Activated T-helper 1 cell treated with anti-CD3 and anti-CD28 coated beads, Interleukin-12 subunit alpha, Interleukin-12 subunit beta, Interleukin-2, Interleukin-4 antibody, amounts not matched to agents 30 ng/mL and 10 ng/mL and 1 ng/mL, durations not matched to agents 14 hours and 24 hours and 36 hours (primary cell): ENCODE results near the gene ETFB. TPM values are rescaled to one million over a fixed set of nuclear protein-coding genes. Genes with fewer than 3 reads are reported as not detected.

Experiments used
- DNase-seq: peaks from one replicate; pipeline ENCODE4 v3.0.0; 2021; ENCODE audit warnings: low spot score
- H3K27ac Mint-ChIP-seq: one replicate; pipeline ENCODE4 v1.8.0; 2021; ENCODE audit warnings: mild to moderate bottlenecking, mixed read lengths
- H3K27me3 Mint-ChIP-seq: one replicate; pipeline ENCODE4 v1.8.0; 2022; ENCODE audit warnings: mild to moderate bottlenecking, moderate library complexity, mixed read lengths; ENCODE audit not compliant: insufficient read depth
- H3K36me3 Mint-ChIP-seq: one replicate; pipeline ENCODE4 v1.8.0; 2021; ENCODE audit warnings: low read depth, mixed read lengths
- H3K4me1 Mint-ChIP-seq: one replicate; pipeline ENCODE4 v1.8.0; 2021; ENCODE audit warnings: low read depth, mixed read lengths
- H3K4me3 Mint-ChIP-seq: one replicate; pipeline ENCODE4 v1.8.0; 2021; ENCODE audit warnings: mild to moderate bottlenecking, moderate library complexity, mixed read lengths
- H3K9me3 Mint-ChIP-seq: one replicate; pipeline ENCODE4 v1.8.0; 2021; ENCODE audit warnings: mixed read lengths
- intact Hi-C: fragments of 100-400 bp; cut with micrococcal nuclease; formaldehyde crosslinking; loops from one replicate; pipeline ENCODE4 v1.15.1; 2024
- total RNA-seq: library from RNA; stranded (reverse); gene quantifications from 2 replicates; pipeline ENCODE4 v1.2.3, GENCODE V29; 2022

Gene ETFB
- total RNA-seq, 1 donor from 2014 or later: 180 TPM

GRCh38 chr19:51354742-51355148 is 11.4 kb downstream of the ETFB start:
- no peak overlapping the region for H3K4me3 Mint-ChIP-seq
- intact Hi-C loops: no loop called here

GRCh38 chr19:51354103-51354741 is 12.0 kb downstream of the ETFB start:
- no peak overlapping the region for H3K4me3 Mint-ChIP-seq
- H3K9me3 Mint-ChIP-seq: no peaks in the 10 kb centered on the region
- H3K36me3 Mint-ChIP-seq: peaks cover 35% of the 10 kb centered on the region
- H3K27ac Mint-ChIP-seq: peak overlapping the region; percentile 7
- peaks cover 24% of the 10 kb centered on the region for H3K4me1 Mint-ChIP-seq
- H3K27me3 Mint-ChIP-seq: no peaks in the 10 kb centered on the region
- intact Hi-C loops: no loop called here
- no peak for DNase-seq

More at GRCh38 chr19:51354742-51355148, 11.4 kb downstream of the ETFB start:
- H3K36me3 Mint-ChIP-seq: peaks cover 35% of the 10 kb centered on the region
- H3K27ac Mint-ChIP-seq: peak overlapping the region; percentile 80
- H3K4me1 Mint-ChIP-seq: peaks cover 28% of the 10 kb centered on the region
- H3K27me3 Mint-ChIP-seq: no peaks in the 10 kb centered on the region
- no peaks in the 10 kb centered on the region for H3K9me3 Mint-ChIP-seq
- no peak for DNase-seq

- peaks cover 35% of the 10 kb centered on the region for H3K36me3 Mint-ChIP-seq
- intact Hi-C loops: no loop called here
- no peaks in the 10 kb centered on the region for H3K27me3 Mint-ChIP-seq
- no peak for DNase-seq
- no peak overlapping the region for H3K27ac Mint-ChIP-seq
- H3K9me3 Mint-ChIP-seq: no peaks in the 10 kb centered on the region
- no peak overlapping the region for H3K4me3 Mint-ChIP-seq
- peaks cover 22% of the 10 kb centered on the region for H3K4me1 Mint-ChIP-seq
These were observed 13.3 kb downstream of the ETFB start for GRCh38 chr19:51352783-51353360.

GRCh38 chr19:51351266-51351990 is 14.8 kb downstream of the ETFB start:
- intact Hi-C loops: no loop called here
- DNase-seq: no peak
- Mint-ChIP-seq H3K4me3 (no peak overlapping the region), H3K27me3 (no peaks in the 10 kb centered on the region), H3K27ac (no peak overlapping the region), H3K4me1 (peaks cover 14% of the 10 kb centered on the region), H3K36me3 (peaks cover 37% of the 10 kb centered on the region), H3K9me3 (no peaks in the 10 kb centered on the region)

GRCh38 chr19:51347209-51347928 is 18.8 kb downstream of the ETFB start:
- Mint-ChIP-seq H3K27me3 (no peaks in the 10 kb centered on the region), H3K27ac (no peak overlapping the region), H3K36me3 (peaks cover 38% of the 10 kb centered on the region), H3K4me1 (peaks cover 12% of the 10 kb centered on the region), H3K9me3 (no peaks in the 10 kb centered on the region), H3K4me3 (no peak overlapping the region)
- intact Hi-C loops: no loop called here
- no peak for DNase-seq

GRCh38 chr19:51346742-51347141 is 19.4 kb downstream of the ETFB start:
- H3K4me1 Mint-ChIP-seq: peaks cover 14% of the 10 kb centered on the region
- peaks cover 33% of the 10 kb centered on the region for H3K36me3 Mint-ChIP-seq
- H3K4me3 Mint-ChIP-seq: no peak overlapping the region
- H3K27me3 Mint-ChIP-seq: peaks cover under 1% of the 10 kb centered on the region
- no peak overlapping the region for H3K27ac Mint-ChIP-seq
- no peaks in the 10 kb centered on the region for H3K9me3 Mint-ChIP-seq
- no peak for DNase-seq
- intact Hi-C loops: no loop called here

- intact Hi-C loops: no loop called here
- no peaks in the 10 kb centered on the region for H3K9me3 Mint-ChIP-seq
- H3K4me3 Mint-ChIP-seq: no peak overlapping the region
- DNase-seq: no peak
- H3K27ac Mint-ChIP-seq: no peak overlapping the region
- peaks cover 24% of the 10 kb centered on the region for H3K36me3 Mint-ChIP-seq
- H3K27me3 Mint-ChIP-seq: peaks cover 3% of the 10 kb centered on the region
- peaks cover 17% of the 10 kb centered on the region for H3K4me1 Mint-ChIP-seq
These were observed 21.0 kb downstream of the ETFB start for GRCh38 chr19:51345076-51345620.

GRCh38 chr19:51342631-51343569 is 23.3 kb downstream of the ETFB start:
- H3K27me3 Mint-ChIP-seq: peaks cover 3% of the 10 kb centered on the region
- peaks cover 26% of the 10 kb centered on the region for H3K4me1 Mint-ChIP-seq
- H3K4me3 Mint-ChIP-seq: peak overlapping the region; percentile 62
- no peak overlapping the region for H3K27ac Mint-ChIP-seq
- intact Hi-C loops: no loop called here
- no peak for DNase-seq
- no peaks in the 10 kb centered on the region for H3K9me3 Mint-ChIP-seq
- peaks cover 21% of the 10 kb centered on the region for H3K36me3 Mint-ChIP-seq

GRCh38 chr19:51341976-51342580 is 24.1 kb downstream of the ETFB start, which contains the start of gene VSIG10L:
Gene VSIG10L, minus strand, starts transcription at chr19:51342139. Its CDS starts 15 bp downstream, at chr19:51342124.
- peak within 1 kb of the TSS; percentile 67 for H3K4me3 Mint-ChIP-seq

GRCh38 chr19:51341066-51341465 is 25.1 kb downstream of the ETFB start:
- no peak for DNase-seq
- H3K9me3 Mint-ChIP-seq: no peaks in the 10 kb centered on the region
- H3K27me3 Mint-ChIP-seq: peaks cover 6% of the 10 kb centered on the region
- peak overlapping the region; percentile 57 for H3K4me3 Mint-ChIP-seq
- H3K4me1 Mint-ChIP-seq: peaks cover 26% of the 10 kb centered on the region
- peaks cover 15% of the 10 kb centered on the region for H3K36me3 Mint-ChIP-seq
- intact Hi-C loops: no loop called here
- no peak overlapping the region for H3K27ac Mint-ChIP-seq

More at GRCh38 chr19:51341976-51342580, 24.1 kb downstream of the ETFB start, which contains the start of gene VSIG10L:
- no peaks in the 10 kb centered on the region for H3K9me3 Mint-ChIP-seq
- peaks cover 3% of the 10 kb centered on the region for H3K27me3 Mint-ChIP-seq
- no peak for DNase-seq
- H3K36me3 Mint-ChIP-seq: peaks cover 19% of the 10 kb centered on the region
- peak within 1 kb of the TSS; percentile 29 for H3K27ac Mint-ChIP-seq
- intact Hi-C loops: no loop called here
- peaks cover 26% of the 10 kb centered on the region for H3K4me1 Mint-ChIP-seq
